ENCODE data around the gene ARID4A. TPM values are rescaled to one million over a fixed set of nuclear protein-coding genes. Genes with fewer than 3 reads are reported as not detected.

ARID4A gene
- total RNA-seq, 1 experiment from 2014 or later, result 24.9 TPM

- Histone ChIP-seq H3K27me3 (replicated peaks; ENCODE audit: insufficient read depth, low read depth, low read length, poor library complexity) (no peaks in the 10 kb centered on the region), H3K4me3 (ENCODE audit: low read depth, low read length, poor library complexity, severe bottlenecking) (no peak overlapping the region), H3K27ac (ENCODE audit: low read depth, low read length, poor library complexity, severe bottlenecking) (peak overlapping the region; percentile 5), H3K9me3 (ENCODE audit: low read depth, low read length, poor library complexity, severe bottlenecking) (no peaks in the 10 kb centered on the region), H3K4me1 (ENCODE audit: insufficient read depth, low read length, poor library complexity, severe bottlenecking) (peaks cover 12% of the 10 kb centered on the region), H3K36me3 (ENCODE audit: insufficient read depth, low read length, poor library complexity, severe bottlenecking) (peaks cover 71% of the 10 kb centered on the region)
- CTCF ChIA-PET, result no interaction called here
- DNase-seq (ENCODE audit: low spot score), result no peak
- intact Hi-C loops (cut with micrococcal nuclease; ENCODE audit: unreplicated experiment), result no loop called here
- BruUV-seq (replicated peaks), result no TSS peak
- POLR2A ChIA-PET (ENCODE audit: low non-redundant PET), result no interaction called here
- TF ChIP-seq, protein P1, sequence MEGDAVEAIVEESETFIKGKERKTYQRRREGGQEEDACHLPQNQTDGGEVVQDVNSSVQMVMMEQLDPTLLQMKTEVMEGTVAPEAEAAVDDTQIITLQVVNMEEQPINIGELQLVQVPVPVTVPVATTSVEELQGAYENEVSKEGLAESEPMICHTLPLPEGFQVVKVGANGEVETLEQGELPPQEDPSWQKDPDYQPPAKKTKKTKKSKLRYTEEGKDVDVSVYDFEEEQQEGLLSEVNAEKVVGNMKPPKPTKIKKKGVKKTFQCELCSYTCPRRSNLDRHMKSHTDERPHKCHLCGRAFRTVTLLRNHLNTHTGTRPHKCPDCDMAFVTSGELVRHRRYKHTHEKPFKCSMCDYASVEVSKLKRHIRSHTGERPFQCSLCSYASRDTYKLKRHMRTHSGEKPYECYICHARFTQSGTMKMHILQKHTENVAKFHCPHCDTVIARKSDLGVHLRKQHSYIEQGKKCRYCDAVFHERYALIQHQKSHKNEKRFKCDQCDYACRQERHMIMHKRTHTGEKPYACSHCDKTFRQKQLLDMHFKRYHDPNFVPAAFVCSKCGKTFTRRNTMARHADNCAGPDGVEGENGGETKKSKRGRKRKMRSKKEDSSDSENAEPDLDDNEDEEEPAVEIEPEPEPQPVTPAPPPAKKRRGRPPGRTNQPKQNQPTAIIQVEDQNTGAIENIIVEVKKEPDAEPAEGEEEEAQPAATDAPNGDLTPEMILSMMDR (conservative IDR thresholded peaks at IDR 0.05; ENCODE audit: low read depth, low read length), result no peak
- no peak for TF ChIP-seq EZH2 (IDR thresholded peaks at IDR 0.05; ENCODE audit: borderline replicate concordance, low read depth, low read length, poor library complexity, severe bottlenecking)
Measured at GRCh38 chr14:58274881-58275280, 23.5 kb upstream of the ARID4A start.

- Histone ChIP-seq H3K27ac (ENCODE audit: low read depth, low read length, poor library complexity, severe bottlenecking) (peak overlapping the region; percentile 5), H3K4me1 (ENCODE audit: insufficient read depth, low read length, poor library complexity, severe bottlenecking) (peaks cover 12% of the 10 kb centered on the region), H3K36me3 (ENCODE audit: insufficient read depth, low read length, poor library complexity, severe bottlenecking) (peaks cover 63% of the 10 kb centered on the region), H3K4me3 (ENCODE audit: low read depth, low read length, poor library complexity, severe bottlenecking) (no peak overlapping the region), H3K9me3 (ENCODE audit: low read depth, low read length, poor library complexity, severe bottlenecking) (no peaks in the 10 kb centered on the region), H3K27me3 (replicated peaks; ENCODE audit: insufficient read depth, low read depth, low read length, poor library complexity) (no peaks in the 10 kb centered on the region)
- no TSS peak for BruUV-seq (replicated peaks)
- no peak for DNase-seq (ENCODE audit: low spot score)
- ChIA-PET POLR2A (ENCODE audit: low non-redundant PET) (interaction anchor here (0.6 kb wide), 1 partner anchor 71 kb away, joined by 5 read pairs; no protein-coding TSS in a partner anchor), CTCF (interaction anchor here (0.5 kb wide), 1 partner anchor 73 kb away, joined by 4 read pairs; no protein-coding TSS in a partner anchor)
- intact Hi-C loops (cut with micrococcal nuclease; ENCODE audit: unreplicated experiment), result no loop called here
- TF ChIP-seq, protein P1 (conservative IDR thresholded peaks at IDR 0.05; ENCODE audit: low read depth, low read length), result no peak
- TF ChIP-seq EZH2 (IDR thresholded peaks at IDR 0.05; ENCODE audit: borderline replicate concordance, low read depth, low read length, poor library complexity, severe bottlenecking), result no peak
Measured at GRCh38 chr14:58275527-58276190, 22.7 kb upstream of the ARID4A start.

- Histone ChIP-seq H3K36me3 (ENCODE audit: insufficient read depth, low read length, poor library complexity, severe bottlenecking) (peaks cover 57% of the 10 kb centered on the region), H3K9me3 (ENCODE audit: low read depth, low read length, poor library complexity, severe bottlenecking) (no peaks in the 10 kb centered on the region), H3K4me3 (ENCODE audit: low read depth, low read length, poor library complexity, severe bottlenecking) (no peak overlapping the region), H3K4me1 (ENCODE audit: insufficient read depth, low read length, poor library complexity, severe bottlenecking) (peaks cover 17% of the 10 kb centered on the region), H3K27ac (ENCODE audit: low read depth, low read length, poor library complexity, severe bottlenecking) (peak overlapping the region; percentile 5), H3K27me3 (replicated peaks; ENCODE audit: insufficient read depth, low read depth, low read length, poor library complexity) (no peaks in the 10 kb centered on the region)
- CTCF ChIA-PET, result no interaction called here
- DNase-seq (ENCODE audit: low spot score), result no peak
- intact Hi-C loops (cut with micrococcal nuclease; ENCODE audit: unreplicated experiment), result no loop called here
- no TSS peak for BruUV-seq (replicated peaks)
- TF ChIP-seq, protein P1 (conservative IDR thresholded peaks at IDR 0.05; ENCODE audit: low read depth, low read length), result no peak
- TF ChIP-seq EZH2 (IDR thresholded peaks at IDR 0.05; ENCODE audit: borderline replicate concordance, low read depth, low read length, poor library complexity, severe bottlenecking), result no peak
- POLR2A ChIA-PET (ENCODE audit: low non-redundant PET), result interaction anchor here (0.6 kb wide), 1 partner anchor 71 kb away, joined by 5 read pairs; no protein-coding TSS in a partner anchor
Measured at GRCh38 chr14:58276208-58276607, 22.1 kb upstream of the ARID4A start.

All from A673 (cell line).